K562 (cell line): ENCODE data around the gene SCRN3. TPM values are rescaled to one million over a fixed set of nuclear protein-coding genes. Genes with fewer than 3 reads are reported as not detected.

ENCODE experiments used
- ATAC-seq: fragments of 200-7000 bp; cut with Tn5 transposase; 3 replicates; pipeline ENCODE4 v1.9.1; 2020; ENCODE audit warnings: moderate library complexity
- BruUV-seq: library from RNA; stranded (reverse); fragments of 400-500 nt; replicated peaks from 2 replicates; lab custom pipeline; 2021; lab: Mats Ljungman, UMichigan
- CTCF ChIA-PET: fragments of 300-600 bp; formaldehyde crosslinking; extraction: SDS; loops from one replicate; lab custom pipeline; 2021; ENCODE audit warnings: low intra/inter-chr PET ratio; lab: Yijun Ruan, JAX
- POLR2A ChIA-PET: fragments of 300-600, 350-650 bp; sonication (Branson Sonifier 250); formaldehyde crosslinking; extraction: SDS; loops from one replicate; lab custom pipeline; 2021; ENCODE audit warnings: antibody characterized with exemption, inconsistent platforms; lab: Yijun Ruan, JAX
- DNase-seq, 4 experiments: peaks; one replicate each; pipeline versions ENCODE4 v3.0.0 to v3.0.0-alpha.2; 2011 to 2018; ENCODE audit warnings: low spot score in 3 of 4, mixed read lengths in 3 of 4; ENCODE audit errors: extremely low read depth in 1 of 4
- FAIRE-seq: peaks from 2 replicates; lab custom pipeline; 2011; peaks lifted over from hg19 to GRCh38; lab: Jason Lieb, UNC
- H2AFZ ChIP-seq: 2 replicates; pipeline ENCODE4 v1.6.0; 2011; ENCODE audit warnings: low read depth, low read length, control low read depth, inconsistent platforms
- H3K27ac ChIP-seq: fragments of 200-600 bp; 3 replicates; pipeline ENCODE4 v1.8.0; 2011; ENCODE audit warnings: low read depth, mild to moderate bottlenecking, control low read depth, inconsistent platforms, low read length, moderate library complexity, mixed read lengths; ENCODE audit errors: extremely low read depth
- H3K27me3 ChIP-seq, 2 experiments: fragments of 300-600 bp in 1 of 2; 2 replicates in 1 of 2; 3 replicates in 1 of 2; pipeline versions ENCODE4 v1.6.0 to v1.8.0; 2011; ENCODE audit warnings: inconsistent platforms in 2 of 2, low read length in 2 of 2, mild to moderate bottlenecking in 1 of 2, mixed read lengths in 1 of 2, moderate library complexity in 1 of 2; ENCODE audit not compliant: control insufficient read depth in 2 of 2, insufficient read depth in 2 of 2
- H3K36me3 ChIP-seq: fragments of 300-600 bp; 3 replicates; pipeline ENCODE4 v1.8.0; 2011; ENCODE audit warnings: mild to moderate bottlenecking, low read length, inconsistent platforms; ENCODE audit not compliant: control insufficient read depth, insufficient read depth
- H3K4me1 ChIP-seq, 2 experiments: fragments of 200-600 bp in 1 of 2; replicated peaks in 1 of 2; 2 replicates in 1 of 2; 3 replicates in 1 of 2; pipeline versions ENCODE4 v1.5.1 to v1.8.0; 2011; ENCODE audit warnings: inconsistent platforms in 2 of 2, low read length in 2 of 2, mild to moderate bottlenecking in 1 of 2, mixed read lengths in 1 of 2, moderate library complexity in 1 of 2; ENCODE audit not compliant: control insufficient read depth in 2 of 2, insufficient read depth in 2 of 2
- H3K4me2 ChIP-seq: 2 replicates; pipeline ENCODE4 v1.6.1; 2011; ENCODE audit warnings: low read length, control low read depth, inconsistent platforms, mixed read lengths; ENCODE audit not compliant: insufficient read depth
- H3K4me3 ChIP-seq: fragments of 200-600 bp; sonication (generic), shearing (Covaris generic); 2 replicates; pipeline ENCODE4 v1.5.1; 2016; ENCODE audit warnings: control low read depth, inconsistent platforms
- H3K79me2 ChIP-seq: fragments of 200-600 bp; 3 replicates; pipeline ENCODE4 v1.8.0; 2011; ENCODE audit warnings: low read length, inconsistent platforms; ENCODE audit not compliant: control insufficient read depth, insufficient read depth
- H3K9ac ChIP-seq, 2 experiments: 2 replicates each; pipeline versions ENCODE4 v1.6.0 to v1.6.1; 2011; ENCODE audit warnings: low read depth in 2 of 2, low read length in 2 of 2, control low read depth in 1 of 2, inconsistent platforms in 1 of 2, mild to moderate bottlenecking in 1 of 2, mixed read lengths in 1 of 2; ENCODE audit not compliant: insufficient read depth in 1 of 2
- H3K9me1 ChIP-seq: one replicate; pipeline ENCODE4 v1.6.0; 2011; ENCODE audit warnings: inconsistent platforms, mild to moderate bottlenecking, low read length, moderate library complexity; ENCODE audit not compliant: control insufficient read depth, insufficient read depth
- H3K9me3 ChIP-seq: replicated peaks from 2 replicates; pipeline ENCODE4 v1.5.1; 2011; ENCODE audit warnings: low read depth, low read length, inconsistent platforms; ENCODE audit not compliant: control insufficient read depth, insufficient read depth
- H4K20me1 ChIP-seq: replicated peaks from 2 replicates; pipeline ENCODE4 v1.6.1; 2011; ENCODE audit warnings: low read length, inconsistent platforms, mixed read lengths; ENCODE audit not compliant: control insufficient read depth, insufficient read depth
- FOXA1 ChIP-seq: fragments of 450-650 bp; IDR thresholded peaks from 2 replicates; pipeline ENCODE4 v1.6.1; 2016; ENCODE audit warnings: mild to moderate bottlenecking, borderline replicate concordance
- HDAC8 ChIP-seq: fragments of 450-650 bp; IDR thresholded peaks from 2 replicates; pipeline ENCODE4 v1.6.1; 2016; ENCODE audit warnings: mild to moderate bottlenecking, missing genetic modification characterization, moderate library complexity, missing compliant biosample characterization
- KDM1A ChIP-seq, 2 experiments: fragments of 450-650 bp; IDR thresholded peaks; 2 replicates each; pipeline ENCODE4 v1.6.1; 2016; ENCODE audit warnings: mild to moderate bottlenecking in 2 of 2
- LARP7 ChIP-seq: fragments of 450-650 bp; IDR thresholded peaks from 2 replicates; pipeline ENCODE4 v1.6.1; 2016
- PCBP2 ChIP-seq: fragments of 200-400 bp; formaldehyde crosslinking; IDR thresholded peaks from 2 replicates; pipeline ENCODE4 v1.6.1; 2018; ENCODE audit warnings: low read length, low read depth, mild to moderate bottlenecking, moderate library complexity; ENCODE audit not compliant: poor library complexity, severe bottlenecking
- SPI1 ChIP-seq: IDR thresholded peaks from 2 replicates; pipeline ENCODE4 v1.6.1; 2011; ENCODE audit warnings: low read depth, low read length, control low read depth, borderline replicate concordance
- WGBS: fragments of 100-300 bp; shearing (Covaris generic); methylation state at CpG from one replicate; pipeline ENCODE4 v1.1.6; 2016; ENCODE audit warnings: low coverage, mixed read lengths; ENCODE audit not compliant: insufficient coverage; ENCODE audit errors: missing lambda C conversion rate; 5-methylcytosine and 5-hydroxymethylcytosine counted together
- in situ Hi-C: fragments of 300-500 bp; cut with MboI; formaldehyde crosslinking; loops from 4 replicates; pipeline ENCODE4 v1.15.0; 2018; ENCODE audit warnings: inconsistent platforms, mixed read lengths
- intact Hi-C: fragments of 100-400 bp; cut with micrococcal nuclease; formaldehyde crosslinking; loops from 2 replicates; pipeline ENCODE4 v1.14.2; 2022
- polyA plus RNA-seq, 8 experiments: library from polyadenylated mRNA; depleted of rRNA in 4 of 8; stranded (reverse) in 5 of 8; unstranded in 3 of 8; fragments of >200 nt; fragmentation: Nextera tagmentation in 2 of 8; fragmentation: Illumina TruSeq in 1 of 8; extraction: Ambion mirVana in 2 of 8; extraction: Trizol in 1 of 8; gene quantifications; 2 replicates each; pipeline versions ENCODE4 v1.2.1 to v1.2.3, GENCODE V29; 2011 to 2014; ENCODE audit warnings: inconsistent platforms in 1 of 8, missing spikeins in 1 of 8
- total RNA-seq, 7 experiments: library from RNA; depleted of rRNA in 6 of 7; stranded (reverse); fragments of >200 nt in 6 of 7; fragmentation: Illumina TruSeq in 2 of 7; extraction: Trizol in 2 of 7; gene quantifications; 2 replicates each; pipeline versions ENCODE4 v1.2.1 to v1.2.3, GENCODE V29; 2011 to 2021; ENCODE audit warnings: low replicate concordance in 1 of 7
- TF ChIP-seq, protein P1 (sequence below): sonication (generic); formaldehyde crosslinking; IDR thresholded peaks from 2 replicates; pipeline ENCODE4 v1.8.1; 2022; ENCODE audit warnings: missing genetic modification reagents
- TF ChIP-seq, protein P2 (sequence below), 2 experiments: fragments of 450-650 bp; IDR thresholded peaks; 2 replicates each; pipeline ENCODE4 v1.6.1; 2018; ENCODE audit warnings: mild to moderate bottlenecking in 2 of 2, low read depth in 1 of 2; ENCODE audit not compliant: partially characterized antibody in 2 of 2
- TF ChIP-seq, protein P3 (sequence below): IDR thresholded peaks from 3 replicates; pipeline ENCODE4 v1.6.1; 2011; ENCODE audit warnings: borderline replicate concordance, mild to moderate bottlenecking; ENCODE audit not compliant: insufficient read length, insufficient read depth
- TF ChIP-seq, protein P4 (sequence below): conservative IDR thresholded peaks from 2 replicates; pipeline ENCODE4 v1.6.1; 2011; ENCODE audit warnings: low read depth, mild to moderate bottlenecking, low read length; ENCODE audit not compliant: control insufficient read depth
- TF ChIP-seq, protein P5 (sequence below): sonication (generic); formaldehyde crosslinking; IDR thresholded peaks from 2 replicates; pipeline ENCODE4 v1.9.0; 2022; ENCODE audit warnings: mild to moderate bottlenecking, missing genetic modification reagents
- TF ChIP-seq, protein P6 (sequence below): fragments of 450-650 bp; formaldehyde crosslinking; IDR thresholded peaks from 2 replicates; pipeline ENCODE4 v1.4.0; 2022; ENCODE audit warnings: missing genetic modification characterization

The SCRN3 gene
- total and polyA plus RNA-seq, 9 of the 15 experiments (the other 6 are each of a cell fraction or from before 2014, with no cell fraction given) = 7.7 to 21.8 (median 20.0) TPM

DNA sequence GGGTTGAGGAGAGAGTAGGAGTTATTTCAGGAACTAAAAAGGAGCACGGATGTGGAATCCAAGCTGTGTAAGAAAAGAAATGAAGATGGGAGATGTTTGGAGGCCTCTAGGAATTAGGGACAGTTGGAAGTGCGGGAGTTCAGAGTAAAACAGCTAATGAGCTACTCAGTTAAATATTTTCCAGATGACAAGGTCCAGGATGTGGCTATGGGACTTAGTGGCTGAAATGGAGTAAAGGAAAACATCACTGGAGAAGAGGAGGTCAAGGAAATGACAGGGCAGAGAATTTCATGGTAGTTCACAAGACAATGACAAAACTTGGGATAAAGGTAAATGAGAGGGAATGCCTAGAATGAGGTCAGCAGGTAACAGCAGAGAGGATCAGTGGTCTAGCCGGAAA, 78.3 kb downstream of the SCRN3 start:
- POLR2A ChIA-PET = interaction anchor here (0.7 to 1.4 kb wide), 4 partner anchors 13 to 222 kb away, joined by 3 to 4 read pairs (median 3); partner anchors contain the start of genes GPR155 and SCRN3
- no peak for ATAC-seq
- H3K27me3 ChIP-seq = peaks cover 8 to 20% of the 10 kb centered on the region in 2 experiments
- H3K4me1 ChIP-seq = no peaks in the 10 kb centered on the region
- DNase-seq = no peak
- no peaks in the 10 kb centered on the region for H4K20me1 ChIP-seq
- H3K9me1 ChIP-seq = no peaks in the 10 kb centered on the region
- H3K79me2 ChIP-seq = no peaks in the 10 kb centered on the region
- no TSS peak for BruUV-seq
- no peak overlapping the region for H2AFZ ChIP-seq
- in situ Hi-C loops = no loop called here
- WGBS = 0% methylated on average over 3 of the region's 3 CpGs
- CTCF ChIA-PET = no interaction called here
- H3K9ac ChIP-seq = no peak overlapping the region
- no peak for FAIRE-seq
- no peaks in the 10 kb centered on the region for H3K9me3 ChIP-seq
- no peak overlapping the region for H3K4me3 ChIP-seq
- no peaks in the 10 kb centered on the region for H3K36me3 ChIP-seq
- H3K4me2 ChIP-seq = no peak overlapping the region
- intact Hi-C loops = no loop called here
- no peak overlapping the region for H3K27ac ChIP-seq
- TF ChIP-seq, protein P1, sequence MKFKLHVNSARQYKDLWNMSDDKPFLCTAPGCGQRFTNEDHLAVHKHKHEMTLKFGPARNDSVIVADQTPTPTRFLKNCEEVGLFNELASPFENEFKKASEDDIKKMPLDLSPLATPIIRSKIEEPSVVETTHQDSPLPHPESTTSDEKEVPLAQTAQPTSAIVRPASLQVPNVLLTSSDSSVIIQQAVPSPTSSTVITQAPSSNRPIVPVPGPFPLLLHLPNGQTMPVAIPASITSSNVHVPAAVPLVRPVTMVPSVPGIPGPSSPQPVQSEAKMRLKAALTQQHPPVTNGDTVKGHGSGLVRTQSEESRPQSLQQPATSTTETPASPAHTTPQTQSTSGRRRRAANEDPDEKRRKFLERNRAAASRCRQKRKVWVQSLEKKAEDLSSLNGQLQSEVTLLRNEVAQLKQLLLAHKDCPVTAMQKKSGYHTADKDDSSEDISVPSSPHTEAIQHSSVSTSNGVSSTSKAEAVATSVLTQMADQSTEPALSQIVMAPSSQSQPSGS (CRISPR knock-in tag) = no peak
- TF ChIP-seq, protein P2, sequence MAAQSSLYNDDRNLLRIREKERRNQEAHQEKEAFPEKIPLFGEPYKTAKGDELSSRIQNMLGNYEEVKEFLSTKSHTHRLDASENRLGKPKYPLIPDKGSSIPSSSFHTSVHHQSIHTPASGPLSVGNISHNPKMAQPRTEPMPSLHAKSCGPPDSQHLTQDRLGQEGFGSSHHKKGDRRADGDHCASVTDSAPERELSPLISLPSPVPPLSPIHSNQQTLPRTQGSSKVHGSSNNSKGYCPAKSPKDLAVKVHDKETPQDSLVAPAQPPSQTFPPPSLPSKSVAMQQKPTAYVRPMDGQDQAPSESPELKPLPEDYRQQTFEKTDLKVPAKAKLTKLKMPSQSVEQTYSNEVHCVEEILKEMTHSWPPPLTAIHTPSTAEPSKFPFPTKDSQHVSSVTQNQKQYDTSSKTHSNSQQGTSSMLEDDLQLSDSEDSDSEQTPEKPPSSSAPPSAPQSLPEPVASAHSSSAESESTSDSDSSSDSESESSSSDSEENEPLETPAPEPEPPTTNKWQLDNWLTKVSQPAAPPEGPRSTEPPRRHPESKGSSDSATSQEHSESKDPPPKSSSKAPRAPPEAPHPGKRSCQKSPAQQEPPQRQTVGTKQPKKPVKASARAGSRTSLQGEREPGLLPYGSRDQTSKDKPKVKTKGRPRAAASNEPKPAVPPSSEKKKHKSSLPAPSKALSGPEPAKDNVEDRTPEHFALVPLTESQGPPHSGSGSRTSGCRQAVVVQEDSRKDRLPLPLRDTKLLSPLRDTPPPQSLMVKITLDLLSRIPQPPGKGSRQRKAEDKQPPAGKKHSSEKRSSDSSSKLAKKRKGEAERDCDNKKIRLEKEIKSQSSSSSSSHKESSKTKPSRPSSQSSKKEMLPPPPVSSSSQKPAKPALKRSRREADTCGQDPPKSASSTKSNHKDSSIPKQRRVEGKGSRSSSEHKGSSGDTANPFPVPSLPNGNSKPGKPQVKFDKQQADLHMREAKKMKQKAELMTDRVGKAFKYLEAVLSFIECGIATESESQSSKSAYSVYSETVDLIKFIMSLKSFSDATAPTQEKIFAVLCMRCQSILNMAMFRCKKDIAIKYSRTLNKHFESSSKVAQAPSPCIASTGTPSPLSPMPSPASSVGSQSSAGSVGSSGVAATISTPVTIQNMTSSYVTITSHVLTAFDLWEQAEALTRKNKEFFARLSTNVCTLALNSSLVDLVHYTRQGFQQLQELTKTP (IDR thresholded peaks at IDR 0.05; ENCODE audit: low read depth in 1 of 2, partially characterized antibody in 2 of 2) = no peak
- TF ChIP-seq KDM1A (IDR thresholded peaks at IDR 0.05) (no peak), SPI1 (no peak), HDAC8 (no peak), PCBP2 (no peak), FOXA1 (no peak), LARP7 (no peak)
- TF ChIP-seq, protein P3, sequence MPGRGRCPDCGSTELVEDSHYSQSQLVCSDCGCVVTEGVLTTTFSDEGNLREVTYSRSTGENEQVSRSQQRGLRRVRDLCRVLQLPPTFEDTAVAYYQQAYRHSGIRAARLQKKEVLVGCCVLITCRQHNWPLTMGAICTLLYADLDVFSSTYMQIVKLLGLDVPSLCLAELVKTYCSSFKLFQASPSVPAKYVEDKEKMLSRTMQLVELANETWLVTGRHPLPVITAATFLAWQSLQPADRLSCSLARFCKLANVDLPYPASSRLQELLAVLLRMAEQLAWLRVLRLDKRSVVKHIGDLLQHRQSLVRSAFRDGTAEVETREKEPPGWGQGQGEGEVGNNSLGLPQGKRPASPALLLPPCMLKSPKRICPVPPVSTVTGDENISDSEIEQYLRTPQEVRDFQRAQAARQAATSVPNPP = no peak
- TF ChIP-seq, protein P4, sequence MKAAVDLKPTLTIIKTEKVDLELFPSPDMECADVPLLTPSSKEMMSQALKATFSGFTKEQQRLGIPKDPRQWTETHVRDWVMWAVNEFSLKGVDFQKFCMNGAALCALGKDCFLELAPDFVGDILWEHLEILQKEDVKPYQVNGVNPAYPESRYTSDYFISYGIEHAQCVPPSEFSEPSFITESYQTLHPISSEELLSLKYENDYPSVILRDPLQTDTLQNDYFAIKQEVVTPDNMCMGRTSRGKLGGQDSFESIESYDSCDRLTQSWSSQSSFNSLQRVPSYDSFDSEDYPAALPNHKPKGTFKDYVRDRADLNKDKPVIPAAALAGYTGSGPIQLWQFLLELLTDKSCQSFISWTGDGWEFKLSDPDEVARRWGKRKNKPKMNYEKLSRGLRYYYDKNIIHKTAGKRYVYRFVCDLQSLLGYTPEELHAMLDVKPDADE = no peak
- TF ChIP-seq, protein P5, sequence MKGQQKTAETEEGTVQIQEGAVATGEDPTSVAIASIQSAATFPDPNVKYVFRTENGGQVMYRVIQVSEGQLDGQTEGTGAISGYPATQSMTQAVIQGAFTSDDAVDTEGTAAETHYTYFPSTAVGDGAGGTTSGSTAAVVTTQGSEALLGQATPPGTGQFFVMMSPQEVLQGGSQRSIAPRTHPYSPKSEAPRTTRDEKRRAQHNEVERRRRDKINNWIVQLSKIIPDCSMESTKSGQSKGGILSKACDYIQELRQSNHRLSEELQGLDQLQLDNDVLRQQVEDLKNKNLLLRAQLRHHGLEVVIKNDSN (CRISPR knock-in tag) = no peak
- TF ChIP-seq, protein P6, sequence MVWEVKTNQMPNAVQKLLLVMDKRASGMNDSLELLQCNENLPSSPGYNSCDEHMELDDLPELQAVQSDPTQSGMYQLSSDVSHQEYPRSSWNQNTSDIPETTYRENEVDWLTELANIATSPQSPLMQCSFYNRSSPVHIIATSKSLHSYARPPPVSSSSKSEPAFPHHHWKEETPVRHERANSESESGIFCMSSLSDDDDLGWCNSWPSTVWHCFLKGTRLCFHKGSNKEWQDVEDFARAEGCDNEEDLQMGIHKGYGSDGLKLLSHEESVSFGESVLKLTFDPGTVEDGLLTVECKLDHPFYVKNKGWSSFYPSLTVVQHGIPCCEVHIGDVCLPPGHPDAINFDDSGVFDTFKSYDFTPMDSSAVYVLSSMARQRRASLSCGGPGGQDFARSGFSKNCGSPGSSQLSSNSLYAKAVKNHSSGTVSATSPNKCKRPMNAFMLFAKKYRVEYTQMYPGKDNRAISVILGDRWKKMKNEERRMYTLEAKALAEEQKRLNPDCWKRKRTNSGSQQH (CRISPR knock-in tag) = no peak
